ENCODE data around the gene MYL4. TPM values are rescaled to one million over a fixed set of nuclear protein-coding genes. Genes with fewer than 3 reads are reported as not detected.
A peak's percentile ranks its signal among the peaks of the same experiment; 100 is the strongest.
"Not testable (repeated sequence)": the region's sequence is repeated elsewhere in the genome, so short reads cannot be mapped to it uniquely, and the experiment has no call there.

Gene MYL4
- total RNA-seq, 2 donors from 2014 or later, result 0.30 to 0.53 TPM

GRCh38 chr17:47221154-47221553 lies 12.0 kb downstream of the MYL4 start:
- Mint-ChIP-seq H3K9me3 (no peaks in the 10 kb centered on the region), H3K36me3 (ENCODE audit: low read depth) (no peaks in the 10 kb centered on the region), H3K4me1 (peaks cover 20% of the 10 kb centered on the region), H3K27ac (no peak overlapping the region), H3K4me3 (no peak overlapping the region), H3K27me3 (no peaks in the 10 kb centered on the region)
- no peak for ATAC-seq (replicated peaks)

GRCh38 chr17:47222047-47222446 lies 12.9 kb downstream of the MYL4 start:
- Mint-ChIP-seq H3K9me3 (no peaks in the 10 kb centered on the region), H3K27me3 (no peaks in the 10 kb centered on the region), H3K27ac (no peak overlapping the region), H3K4me1 (peaks cover 20% of the 10 kb centered on the region), H3K4me3 (no peak overlapping the region), H3K36me3 (ENCODE audit: low read depth) (no peaks in the 10 kb centered on the region)
- ATAC-seq (replicated peaks), result no peak

DNA sequence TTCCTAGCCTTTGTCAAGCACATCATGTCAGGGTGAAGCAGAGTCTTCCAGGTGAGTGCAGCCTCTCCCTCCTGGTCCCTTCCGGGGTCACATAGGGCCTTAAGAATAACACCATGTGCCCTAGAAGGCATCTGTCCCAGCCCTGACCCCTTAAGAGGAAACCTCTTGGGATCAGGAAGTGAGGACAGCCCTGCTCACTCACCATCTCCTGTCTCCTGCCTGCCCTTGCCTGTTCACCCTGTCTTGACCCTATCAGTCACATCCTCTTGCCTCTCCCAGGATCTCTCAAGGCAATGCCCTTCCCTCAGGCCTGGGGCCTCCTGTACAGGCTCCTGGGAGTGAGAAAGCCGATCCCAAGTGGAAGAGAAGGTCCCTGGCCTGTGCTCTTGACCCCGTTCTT lies 13.9 kb downstream of the MYL4 start:
- H3K36me3 Mint-ChIP-seq (ENCODE audit: low read depth), result no peaks in the 10 kb centered on the region
- H3K27ac Mint-ChIP-seq, result no peak overlapping the region
- ATAC-seq (replicated peaks), result no peak
- H3K9me3 Mint-ChIP-seq, result no peaks in the 10 kb centered on the region
- no peak overlapping the region for H3K4me3 Mint-ChIP-seq
- no peaks in the 10 kb centered on the region for H3K27me3 Mint-ChIP-seq
- H3K4me1 Mint-ChIP-seq, result peaks cover 20% of the 10 kb centered on the region

- Mint-ChIP-seq H3K4me3 (no peak overlapping the region), H3K36me3 (ENCODE audit: low read depth) (no peaks in the 10 kb centered on the region), H3K27ac (no peak overlapping the region), H3K4me1 (peaks cover 20% of the 10 kb centered on the region), H3K9me3 (no peaks in the 10 kb centered on the region), H3K27me3 (no peaks in the 10 kb centered on the region)
- no peak for ATAC-seq (replicated peaks)
Measured at GRCh38 chr17:47223460-47223859, 14.3 kb downstream of the MYL4 start.

- not testable (repeated sequence) for ATAC-seq (replicated peaks); H3K36me3 Mint-ChIP-seq (ENCODE audit: low read depth); H3K9me3 Mint-ChIP-seq; H3K4me3 Mint-ChIP-seq; H3K27me3 Mint-ChIP-seq; H3K27ac Mint-ChIP-seq
- peaks cover 20% of the 10 kb centered on the region for H3K4me1 Mint-ChIP-seq
Measured at GRCh38 chr17:47224077-47224476, 14.9 kb downstream of the MYL4 start.

- no peak overlapping the region for H3K4me3 Mint-ChIP-seq
- H3K9me3 Mint-ChIP-seq, result no peaks in the 10 kb centered on the region
- H3K4me1 Mint-ChIP-seq, result peaks cover 19% of the 10 kb centered on the region
- H3K27ac Mint-ChIP-seq, result no peak overlapping the region
- H3K36me3 Mint-ChIP-seq (ENCODE audit: low read depth), result no peaks in the 10 kb centered on the region
- no peak for ATAC-seq (replicated peaks)
- H3K27me3 Mint-ChIP-seq, result no peaks in the 10 kb centered on the region
Measured at GRCh38 chr17:47224966-47225365, 15.8 kb downstream of the MYL4 start.

DNA sequence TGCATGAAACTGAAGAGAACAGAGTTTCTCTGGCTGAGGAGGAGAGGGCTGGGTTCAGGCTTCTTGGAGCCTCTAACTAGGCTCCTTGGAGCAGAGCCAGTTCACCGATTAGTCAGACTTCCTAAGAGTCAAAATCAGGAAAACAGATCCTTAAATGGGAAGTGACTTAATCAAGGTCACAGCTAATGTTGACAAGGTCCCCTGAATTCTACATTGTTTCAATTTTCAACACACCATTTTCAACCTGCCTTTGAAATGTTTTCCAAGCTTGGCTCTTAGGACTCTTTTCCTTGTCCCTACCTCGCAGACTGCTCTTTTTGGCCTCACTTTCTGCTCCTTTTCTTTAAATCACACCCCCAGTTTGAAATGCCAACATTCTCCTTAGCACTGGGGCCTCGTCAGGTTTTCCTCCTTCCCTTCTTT lies 16.3 kb downstream of the MYL4 start:
- Mint-ChIP-seq H3K9me3 (no peaks in the 10 kb centered on the region), H3K36me3 (ENCODE audit: low read depth) (no peaks in the 10 kb centered on the region), H3K27me3 (no peaks in the 10 kb centered on the region), H3K4me1 (peaks cover 19% of the 10 kb centered on the region), H3K27ac (no peak overlapping the region), H3K4me3 (no peak overlapping the region)
- ATAC-seq (replicated peaks), result no peak

GRCh38 chr17:47225911-47226688 lies 17.0 kb downstream of the MYL4 start:
- Mint-ChIP-seq H3K27ac (no peak overlapping the region), H3K4me1 (peaks cover 17% of the 10 kb centered on the region), H3K4me3 (no peak overlapping the region), H3K27me3 (no peaks in the 10 kb centered on the region), H3K9me3 (no peaks in the 10 kb centered on the region), H3K36me3 (ENCODE audit: low read depth) (no peaks in the 10 kb centered on the region)
- ATAC-seq (replicated peaks), result no peak

DNA sequence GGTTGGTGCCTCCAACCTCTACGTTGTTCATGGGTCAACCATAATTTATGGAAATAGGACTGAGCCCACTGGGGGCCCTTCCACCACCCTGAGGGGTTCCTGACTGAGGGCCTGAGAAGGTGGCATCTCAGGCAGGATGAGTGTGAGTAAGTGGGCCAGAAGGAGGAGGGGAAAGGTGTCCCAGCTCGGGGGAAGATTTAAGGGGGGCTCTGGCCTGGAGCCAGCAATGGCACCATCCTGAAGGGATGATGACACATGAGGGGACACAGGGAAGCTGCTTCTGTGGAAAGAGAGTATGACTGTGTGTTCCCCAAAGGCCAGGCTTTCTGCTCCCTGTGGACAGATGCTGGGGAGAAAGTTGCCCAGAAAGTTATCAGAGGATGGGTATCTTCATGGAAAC lies 18.7 kb downstream of the MYL4 start:
- no peak for ATAC-seq (replicated peaks)
- Mint-ChIP-seq H3K36me3 (ENCODE audit: low read depth) (no peaks in the 10 kb centered on the region), H3K4me1 (peaks cover 11% of the 10 kb centered on the region), H3K27me3 (no peaks in the 10 kb centered on the region), H3K4me3 (no peak overlapping the region), H3K27ac (no peak overlapping the region), H3K9me3 (no peaks in the 10 kb centered on the region)

DNA sequence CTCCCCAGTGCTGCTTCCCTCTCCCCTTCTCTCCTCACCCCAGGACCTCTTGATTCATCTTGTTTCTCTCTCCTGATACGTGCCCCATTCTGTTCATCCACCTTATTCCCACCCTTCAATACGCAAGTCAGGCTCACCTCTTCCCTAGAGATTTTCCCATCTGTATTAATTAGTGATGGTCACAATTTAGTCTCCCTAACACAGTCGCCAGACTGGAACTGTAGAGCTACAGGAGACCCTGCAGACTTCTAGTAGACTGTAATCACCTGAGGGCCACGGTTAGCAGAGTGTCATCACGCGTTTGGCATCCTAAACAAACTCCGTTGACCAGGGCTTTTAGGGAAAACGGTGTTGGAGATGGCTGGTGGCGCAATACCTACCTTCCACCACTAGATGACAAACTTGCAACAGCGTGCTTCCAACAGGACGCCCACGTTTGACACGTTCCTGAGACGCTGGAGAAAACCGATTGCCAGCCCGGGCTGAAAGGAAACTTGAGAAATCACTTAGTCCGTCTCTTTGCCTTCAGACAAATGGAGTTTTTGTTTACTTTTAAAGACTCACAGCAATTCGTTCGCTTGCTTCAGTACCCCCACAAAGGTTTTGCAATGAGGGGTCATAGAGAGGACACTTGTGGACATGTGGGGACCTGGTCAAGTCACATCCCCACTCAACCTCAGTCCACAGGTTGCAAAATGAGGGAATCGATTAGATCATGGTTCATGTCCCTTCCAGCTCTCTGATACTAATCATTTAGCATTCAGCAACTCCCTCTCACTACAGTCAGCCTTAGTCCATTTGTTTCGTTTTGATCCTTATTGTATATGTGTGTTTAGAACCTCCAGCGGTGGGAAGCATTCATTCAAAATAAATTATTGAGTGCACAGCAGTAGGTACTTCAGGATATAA lies 20.6 kb downstream of the MYL4 start:
- peaks cover 11% of the 10 kb centered on the region for H3K4me1 Mint-ChIP-seq
- H3K27me3 Mint-ChIP-seq, result no peaks in the 10 kb centered on the region
- H3K4me3 Mint-ChIP-seq, result peak overlapping the region; percentile 81
- H3K36me3 Mint-ChIP-seq (ENCODE audit: low read depth), result no peaks in the 10 kb centered on the region
- ATAC-seq (replicated peaks), result peak; percentile 91
- H3K27ac Mint-ChIP-seq, result peak overlapping the region; percentile 85
- H3K9me3 Mint-ChIP-seq, result no peaks in the 10 kb centered on the region

GRCh38 chr17:47230864-47231263 lies 21.7 kb downstream of the MYL4 start:
- no peaks in the 10 kb centered on the region for H3K27me3 Mint-ChIP-seq
- H3K27ac Mint-ChIP-seq, result peak overlapping the region; percentile 85
- H3K4me1 Mint-ChIP-seq, result peaks cover 11% of the 10 kb centered on the region
- no peaks in the 10 kb centered on the region for H3K36me3 Mint-ChIP-seq (ENCODE audit: low read depth)
- H3K9me3 Mint-ChIP-seq, result no peaks in the 10 kb centered on the region
- peak overlapping the region; percentile 81 for H3K4me3 Mint-ChIP-seq
- ATAC-seq (replicated peaks), result no peak

- no peak overlapping the region for H3K27ac Mint-ChIP-seq
- ATAC-seq (replicated peaks), result no peak
- H3K4me3 Mint-ChIP-seq, result no peak overlapping the region
- H3K36me3 Mint-ChIP-seq (ENCODE audit: low read depth), result no peaks in the 10 kb centered on the region
- peaks cover 11% of the 10 kb centered on the region for H3K4me1 Mint-ChIP-seq
- no peaks in the 10 kb centered on the region for H3K27me3 Mint-ChIP-seq
- no peaks in the 10 kb centered on the region for H3K9me3 Mint-ChIP-seq
Measured at GRCh38 chr17:47231334-47231733, 22.2 kb downstream of the MYL4 start.

DNA sequence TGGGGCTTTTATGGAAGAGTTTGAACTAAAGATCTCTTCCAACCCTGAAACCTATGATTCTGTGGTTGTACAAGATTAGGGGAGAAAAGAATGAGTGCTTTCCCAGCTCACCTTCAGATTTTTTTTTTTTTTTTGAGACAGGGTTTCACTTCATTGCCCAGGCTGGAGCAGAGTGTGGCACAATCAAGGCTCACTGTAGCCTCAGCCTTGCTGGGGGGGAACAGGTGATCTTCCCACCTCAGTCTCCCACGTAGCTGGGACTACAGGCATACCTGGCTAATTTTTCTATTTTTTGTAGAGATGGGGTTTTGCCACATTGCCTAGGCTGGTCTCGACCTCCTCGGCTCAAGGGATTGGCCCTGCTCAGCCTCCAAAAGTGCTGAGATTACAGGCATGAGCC lies 22.7 kb downstream of the MYL4 start:
- ATAC-seq (replicated peaks), result no peak

GRCh38 chr17:47232465-47232864 lies 23.3 kb downstream of the MYL4 start:
- ATAC-seq (replicated peaks), result no peak
- no peaks in the 10 kb centered on the region for H3K27me3 Mint-ChIP-seq
- no peaks in the 10 kb centered on the region for H3K36me3 Mint-ChIP-seq (ENCODE audit: low read depth)
- peak overlapping the region; percentile 55 for H3K27ac Mint-ChIP-seq
- H3K4me1 Mint-ChIP-seq, result peaks cover 11% of the 10 kb centered on the region
- H3K9me3 Mint-ChIP-seq, result no peaks in the 10 kb centered on the region
- H3K4me3 Mint-ChIP-seq, result no peak overlapping the region

More for the DNA sequence above, 22.7 kb downstream of the MYL4 start:
- Mint-ChIP-seq H3K27ac (peak overlapping the region; percentile 55), H3K36me3 (ENCODE audit: low read depth) (no peaks in the 10 kb centered on the region), H3K4me1 (peaks cover 11% of the 10 kb centered on the region), H3K4me3 (no peak overlapping the region), H3K9me3 (no peaks in the 10 kb centered on the region), H3K27me3 (no peaks in the 10 kb centered on the region)

- H3K4me1 Mint-ChIP-seq, result no peaks in the 10 kb centered on the region
- no peak for ATAC-seq (replicated peaks)
- no peak overlapping the region for H3K4me3 Mint-ChIP-seq
- no peaks in the 10 kb centered on the region for H3K27me3 Mint-ChIP-seq
- H3K9me3 Mint-ChIP-seq, result no peaks in the 10 kb centered on the region
- H3K36me3 Mint-ChIP-seq (ENCODE audit: low read depth), result no peaks in the 10 kb centered on the region
- H3K27ac Mint-ChIP-seq, result no peak overlapping the region
Measured at GRCh38 chr17:47235506-47235905, 26.4 kb downstream of the MYL4 start.
